Esophagus squamous epithelium (tissue), 4 donors: ENCODE data around the gene GLP1R.

Source experiments
- POLR2A ChIP-seq, 4 donors: fragments of 450-650 bp; IDR thresholded peaks; one replicate each; pipeline ENCODE4 v1.6.1; 2017; ENCODE audit warnings: antibody characterized with exemption in 4 of 4, mild to moderate bottlenecking in 4 of 4, moderate library complexity in 3 of 4
- TF ChIP-seq, protein P1 (sequence below), 6 experiments: fragments of 450-650 bp in 4 of 6; fragments of 200-600 bp in 2 of 6; sonication (generic) in 2 of 6; IDR thresholded peaks; one replicate each; pipeline ENCODE4 v1.5.1; 2016 to 2019; ENCODE audit warnings: antibody characterized with exemption in 6 of 6, mild to moderate bottlenecking in 4 of 6, moderate library complexity in 4 of 6

DNA sequence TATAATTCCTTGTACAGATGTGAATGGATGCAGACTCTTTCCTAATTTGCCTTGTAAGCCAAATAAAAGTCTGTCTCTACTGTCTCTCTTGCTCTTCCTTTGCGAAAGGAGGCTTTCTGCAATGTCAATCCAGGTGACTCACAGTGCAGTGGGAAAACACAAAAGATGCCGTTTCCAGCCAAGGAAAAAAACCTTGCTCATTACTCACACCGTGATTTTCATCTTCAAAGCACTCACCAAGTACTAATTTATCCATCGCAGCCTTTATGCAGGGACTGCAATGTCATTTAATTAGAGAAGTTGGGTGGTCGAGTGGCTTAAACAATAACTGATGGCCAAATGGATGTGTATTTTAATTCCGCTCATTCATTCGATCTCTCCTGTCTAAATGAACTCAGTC is 42.6 kb downstream of the GLP1R start:
- TF ChIP-seq, protein P1, sequence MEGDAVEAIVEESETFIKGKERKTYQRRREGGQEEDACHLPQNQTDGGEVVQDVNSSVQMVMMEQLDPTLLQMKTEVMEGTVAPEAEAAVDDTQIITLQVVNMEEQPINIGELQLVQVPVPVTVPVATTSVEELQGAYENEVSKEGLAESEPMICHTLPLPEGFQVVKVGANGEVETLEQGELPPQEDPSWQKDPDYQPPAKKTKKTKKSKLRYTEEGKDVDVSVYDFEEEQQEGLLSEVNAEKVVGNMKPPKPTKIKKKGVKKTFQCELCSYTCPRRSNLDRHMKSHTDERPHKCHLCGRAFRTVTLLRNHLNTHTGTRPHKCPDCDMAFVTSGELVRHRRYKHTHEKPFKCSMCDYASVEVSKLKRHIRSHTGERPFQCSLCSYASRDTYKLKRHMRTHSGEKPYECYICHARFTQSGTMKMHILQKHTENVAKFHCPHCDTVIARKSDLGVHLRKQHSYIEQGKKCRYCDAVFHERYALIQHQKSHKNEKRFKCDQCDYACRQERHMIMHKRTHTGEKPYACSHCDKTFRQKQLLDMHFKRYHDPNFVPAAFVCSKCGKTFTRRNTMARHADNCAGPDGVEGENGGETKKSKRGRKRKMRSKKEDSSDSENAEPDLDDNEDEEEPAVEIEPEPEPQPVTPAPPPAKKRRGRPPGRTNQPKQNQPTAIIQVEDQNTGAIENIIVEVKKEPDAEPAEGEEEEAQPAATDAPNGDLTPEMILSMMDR (IDR thresholded peaks at IDR 0.05), result no peak
- TF ChIP-seq POLR2A (IDR thresholded peaks at IDR 0.05), result no peak
